MCF 10A (cell line): ENCODE results near the gene ADGRD1. TPM values are rescaled to one million over a fixed set of nuclear protein-coding genes. Genes with fewer than 3 reads are reported as not detected.

ENCODE experiments used
- BruUV-seq: library from RNA; stranded (reverse); fragments of 400-500 nt; replicated peaks from 2 replicates; lab custom pipeline; 2021; lab: Mats Ljungman, UMichigan
- CTCF ChIA-PET: fragments of 300-600 bp; sonication (Branson Sonifier 250); formaldehyde crosslinking; extraction: SDS; loops from one replicate; lab custom pipeline; 2021; ENCODE audit warnings: antibody characterized with exemption, inconsistent platforms; lab: Yijun Ruan, JAX
- POLR2A ChIA-PET: fragments of 300-600, 350-650 bp; sonication (Branson Sonifier 250); formaldehyde crosslinking; extraction: SDS; loops from one replicate; lab custom pipeline; 2020; ENCODE audit warnings: antibody characterized with exemption, inconsistent platforms; lab: Yijun Ruan, JAX
- DNase-seq: peaks from one replicate; pipeline ENCODE4 v3.0.0-alpha.2; 2018; ENCODE audit not compliant: unreplicated experiment
- H3K27ac Mint-ChIP-seq: one replicate; pipeline ENCODE4 v1.8.0; 2022; ENCODE audit warnings: mild to moderate bottlenecking, low read depth, mixed read lengths; ENCODE audit not compliant: unreplicated experiment
- H3K27me3 Mint-ChIP-seq: one replicate; pipeline ENCODE4 v1.8.0; 2022; ENCODE audit warnings: mixed read lengths; ENCODE audit not compliant: insufficient read depth, unreplicated experiment
- H3K36me3 Mint-ChIP-seq: one replicate; pipeline ENCODE4 v1.8.0; 2022; ENCODE audit warnings: mild to moderate bottlenecking, moderate library complexity, mixed read lengths; ENCODE audit not compliant: insufficient read depth, unreplicated experiment
- H3K4me1 Mint-ChIP-seq: one replicate; pipeline ENCODE4 v1.8.0; 2022; ENCODE audit warnings: mixed read lengths; ENCODE audit not compliant: insufficient read depth, unreplicated experiment
- H3K4me3 Mint-ChIP-seq: one replicate; pipeline ENCODE4 v1.8.0; 2022; ENCODE audit warnings: mild to moderate bottlenecking, moderate library complexity, mixed read lengths; ENCODE audit not compliant: unreplicated experiment
- H3K9me3 Mint-ChIP-seq: one replicate; pipeline ENCODE4 v1.8.0; 2022; ENCODE audit warnings: mixed read lengths; ENCODE audit not compliant: unreplicated experiment
- intact Hi-C: fragments of 100-400 bp; cut with micrococcal nuclease; formaldehyde crosslinking; loops from 2 replicates; pipeline ENCODE4 v1.14.1; 2022
- total RNA-seq: library from RNA; stranded (reverse); gene quantifications from 2 replicates; pipeline ENCODE4 v1.2.3, GENCODE V29; 2022
- TF ChIP-seq, protein P1 (sequence below): fragments of 200-600 bp; IDR thresholded peaks from one replicate; pipeline ENCODE4 v1.8.0; 2022; ENCODE audit warnings: antibody characterized with exemption, mild to moderate bottlenecking; ENCODE audit not compliant: unreplicated experiment

Gene ADGRD1
- total RNA-seq, 1 experiment from 2014 or later, result 0.68 TPM

DNA sequence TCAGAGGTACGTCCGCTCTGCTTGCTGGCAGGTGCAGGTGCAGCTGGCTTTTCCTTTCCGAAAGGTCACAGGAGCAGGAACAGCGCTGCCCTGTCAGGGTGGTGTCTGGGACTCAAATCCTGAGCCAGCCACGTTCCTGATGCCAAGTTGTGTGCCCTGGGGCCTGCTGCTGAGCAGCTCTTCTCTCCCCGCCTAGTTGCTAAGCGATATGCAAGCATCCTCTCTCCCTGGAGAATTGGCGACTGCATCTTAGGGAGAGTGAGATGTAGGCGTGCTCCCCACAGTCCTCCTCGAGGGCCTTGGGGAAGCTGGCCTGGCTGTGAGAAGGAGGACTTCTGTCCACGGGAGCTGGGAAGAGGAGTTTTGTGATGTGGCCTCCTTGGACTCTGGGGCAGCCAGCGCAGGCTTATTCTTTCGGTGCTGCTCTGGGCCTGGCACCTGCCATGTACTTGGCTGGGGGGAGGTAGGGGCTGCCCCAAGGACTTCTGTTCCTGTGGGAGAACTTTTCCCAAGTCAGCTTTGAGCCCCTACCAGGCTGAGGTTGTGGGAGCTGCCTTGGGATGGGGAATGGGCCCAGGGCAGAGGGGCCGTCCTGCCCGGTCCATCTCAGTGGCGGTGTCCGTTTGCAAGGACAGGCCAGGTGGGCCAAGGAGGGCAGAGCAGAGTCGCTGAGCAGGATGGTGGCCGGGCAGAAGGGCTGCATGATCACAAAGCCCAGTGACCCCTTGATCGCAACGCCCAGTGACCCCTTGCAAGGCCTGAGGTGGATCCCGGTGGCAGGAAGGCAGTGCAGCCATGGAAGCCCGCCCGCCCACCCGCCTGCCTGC, 183.5 kb downstream of the ADGRD1 start:
- no peak overlapping the region for H3K27ac Mint-ChIP-seq
- no peak overlapping the region for H3K4me3 Mint-ChIP-seq
- no peak for DNase-seq
- H3K36me3 Mint-ChIP-seq, result no peaks in the 10 kb centered on the region
- peaks cover 9% of the 10 kb centered on the region for H3K4me1 Mint-ChIP-seq
- intact Hi-C loops, result no loop called here
- H3K27me3 Mint-ChIP-seq, result peaks cover 14% of the 10 kb centered on the region
- TF ChIP-seq, protein P1, sequence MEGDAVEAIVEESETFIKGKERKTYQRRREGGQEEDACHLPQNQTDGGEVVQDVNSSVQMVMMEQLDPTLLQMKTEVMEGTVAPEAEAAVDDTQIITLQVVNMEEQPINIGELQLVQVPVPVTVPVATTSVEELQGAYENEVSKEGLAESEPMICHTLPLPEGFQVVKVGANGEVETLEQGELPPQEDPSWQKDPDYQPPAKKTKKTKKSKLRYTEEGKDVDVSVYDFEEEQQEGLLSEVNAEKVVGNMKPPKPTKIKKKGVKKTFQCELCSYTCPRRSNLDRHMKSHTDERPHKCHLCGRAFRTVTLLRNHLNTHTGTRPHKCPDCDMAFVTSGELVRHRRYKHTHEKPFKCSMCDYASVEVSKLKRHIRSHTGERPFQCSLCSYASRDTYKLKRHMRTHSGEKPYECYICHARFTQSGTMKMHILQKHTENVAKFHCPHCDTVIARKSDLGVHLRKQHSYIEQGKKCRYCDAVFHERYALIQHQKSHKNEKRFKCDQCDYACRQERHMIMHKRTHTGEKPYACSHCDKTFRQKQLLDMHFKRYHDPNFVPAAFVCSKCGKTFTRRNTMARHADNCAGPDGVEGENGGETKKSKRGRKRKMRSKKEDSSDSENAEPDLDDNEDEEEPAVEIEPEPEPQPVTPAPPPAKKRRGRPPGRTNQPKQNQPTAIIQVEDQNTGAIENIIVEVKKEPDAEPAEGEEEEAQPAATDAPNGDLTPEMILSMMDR, result no peak
- ChIA-PET POLR2A (no interaction called here), CTCF (interaction anchor here (0.7 to 0.9 kb wide), 2 partner anchors 11 to 33 kb away, joined by 3 read pairs; no protein-coding TSS in a partner anchor)
- no TSS peak for BruUV-seq
- H3K9me3 Mint-ChIP-seq, result no peaks in the 10 kb centered on the region

DNA sequence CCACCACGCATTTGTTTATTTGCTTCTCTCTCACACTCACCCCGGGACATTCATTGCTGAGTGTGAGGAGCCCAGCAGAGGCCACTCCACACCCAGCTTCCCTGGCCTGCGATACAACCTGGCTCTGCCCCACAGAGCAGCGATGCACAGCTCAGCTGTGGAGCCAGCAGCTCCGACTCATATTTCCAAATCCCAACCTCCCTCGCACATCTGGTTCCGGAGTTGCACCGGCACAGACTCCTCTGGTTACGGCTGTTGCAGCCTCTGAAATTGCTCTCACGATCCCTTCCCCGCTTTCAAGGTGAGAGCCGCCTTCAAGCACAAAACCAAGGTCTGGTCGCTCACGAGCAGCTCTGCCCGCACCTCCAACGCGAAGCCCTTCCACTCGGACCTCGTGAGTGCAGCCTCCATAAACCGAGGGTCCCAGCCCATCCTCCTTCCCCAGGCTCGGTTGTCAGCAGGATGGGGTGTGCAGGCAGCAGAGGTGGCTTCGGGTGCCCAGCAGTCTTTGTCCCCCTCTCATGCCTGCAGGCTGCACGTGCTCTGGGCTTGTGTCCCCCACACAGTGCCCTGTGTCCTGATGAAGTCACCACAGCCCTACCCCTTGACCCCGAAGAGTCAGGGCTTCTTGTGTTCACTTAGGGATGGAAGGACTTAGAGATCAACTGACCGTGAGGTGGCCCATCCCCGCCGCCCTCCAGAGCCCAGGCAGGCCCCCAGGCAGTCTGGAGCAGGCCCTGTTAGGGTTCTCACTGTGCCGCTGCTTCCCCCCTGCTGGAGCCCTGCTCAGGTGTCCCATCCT, 184.3 kb downstream of the ADGRD1 start:
- no peaks in the 10 kb centered on the region for H3K36me3 Mint-ChIP-seq
- no peak overlapping the region for H3K27ac Mint-ChIP-seq
- intact Hi-C loops, result no loop called here
- H3K4me3 Mint-ChIP-seq, result no peak overlapping the region
- TF ChIP-seq, protein P1, result no peak
- peaks cover 8% of the 10 kb centered on the region for H3K4me1 Mint-ChIP-seq
- DNase-seq, result no peak
- peaks cover 14% of the 10 kb centered on the region for H3K27me3 Mint-ChIP-seq
- CTCF ChIA-PET, result interaction anchor here (0.6 kb wide), 1 partner anchor 33 kb away, joined by 4 read pairs; no protein-coding TSS in a partner anchor
- no TSS peak for BruUV-seq
- H3K9me3 Mint-ChIP-seq, result no peaks in the 10 kb centered on the region
- POLR2A ChIA-PET, result no interaction called here

DNA sequence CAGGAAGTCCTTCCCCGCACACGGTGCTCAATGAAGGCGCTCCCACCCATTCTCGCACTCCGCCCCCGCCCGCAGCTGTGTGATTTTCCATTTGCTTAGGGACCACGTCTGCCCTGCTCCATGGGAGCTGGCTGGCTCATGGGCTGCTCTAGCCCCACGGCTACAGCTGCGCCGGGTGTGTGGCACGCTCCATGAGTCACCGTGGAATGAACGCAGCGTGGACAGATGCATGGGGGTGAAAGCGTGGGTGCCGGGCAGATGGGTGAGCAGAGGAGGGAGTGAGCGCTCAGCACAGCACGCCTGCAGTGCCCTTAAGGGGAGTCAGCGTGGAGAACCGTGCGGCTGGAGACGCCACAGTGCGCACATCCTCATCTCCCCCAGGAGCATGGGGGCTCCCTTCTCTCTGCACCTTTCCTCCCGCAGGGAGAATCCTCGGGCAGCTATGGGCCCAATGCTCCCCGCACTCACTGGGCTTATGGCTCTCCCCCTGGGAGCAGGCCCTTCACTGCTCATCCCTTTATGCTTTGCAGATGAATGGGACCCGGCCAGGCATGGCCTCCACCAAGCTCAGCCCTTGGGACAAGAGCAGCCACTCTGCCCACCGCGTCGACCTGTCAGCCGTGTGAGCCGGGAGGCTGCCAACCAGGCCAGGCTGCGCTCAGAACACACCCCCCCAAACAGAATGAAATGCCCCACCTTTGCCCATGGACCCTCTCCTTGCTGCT, 185.1 kb downstream of the ADGRD1 start:
- peaks cover 14% of the 10 kb centered on the region for H3K27me3 Mint-ChIP-seq
- DNase-seq, result no peak
- CTCF ChIA-PET, result interaction anchor here (0.6 kb wide), 1 partner anchor 34 kb away, joined by 4 read pairs; no protein-coding TSS in a partner anchor
- no TSS peak for BruUV-seq
- TF ChIP-seq, protein P1, result no peak
- peaks cover under 1% of the 10 kb centered on the region for H3K4me1 Mint-ChIP-seq
- intact Hi-C loops, result no loop called here
- H3K27ac Mint-ChIP-seq, result no peak overlapping the region
- H3K9me3 Mint-ChIP-seq, result no peaks in the 10 kb centered on the region
- no peak overlapping the region for H3K4me3 Mint-ChIP-seq
- POLR2A ChIA-PET, result interaction anchor here (1.4 kb wide), 1 partner anchor 26 kb away, joined by 4 read pairs; no protein-coding TSS in a partner anchor
- no peaks in the 10 kb centered on the region for H3K36me3 Mint-ChIP-seq
